Germinal center (tissue), 1 donor: ENCODE results near the gene CYP2W1.

ENCODE experiments used
- DNase-seq: peaks from one replicate; pipeline ENCODE4 v3.0.0; 2012; ENCODE audit warnings: mixed read lengths, low spot score

CYP2W1 gene

GRCh38 chr7:966291-967069 lies 16.5 kb upstream of the CYP2W1 start:
- no peak for DNase-seq

GRCh38 chr7:967361-968082 lies 15.5 kb upstream of the CYP2W1 start:
- DNase-seq = no peak

GRCh38 chr7:968205-969105 lies 14.5 kb upstream of the CYP2W1 start:
- no peak for DNase-seq

- no peak for DNase-seq
Measured at GRCh38 chr7:969403-969802, 13.6 kb upstream of the CYP2W1 start.

- no peak for DNase-seq
Measured at GRCh38 chr7:970744-971143, 12.2 kb upstream of the CYP2W1 start.

GRCh38 chr7:972110-972509 lies 10.9 kb upstream of the CYP2W1 start:
- DNase-seq = no peak

- DNase-seq = no peak
Measured at GRCh38 chr7:972676-973309, 10.2 kb upstream of the CYP2W1 start.

GRCh38 chr7:973312-973711 lies 9.7 kb upstream of the CYP2W1 start:
- DNase-seq = no peak

GRCh38 chr7:974172-974571 lies 8.8 kb upstream of the CYP2W1 start:
- no peak for DNase-seq

GRCh38 chr7:974820-975681 lies 7.9 kb upstream of the CYP2W1 start, which contains the start of gene COX19:
Gene COX19 (minus strand): TSS chr7:975549. CDS start chr7:975509, 40 bp downstream.
- DNase-seq = peak; percentile 92

GRCh38 chr7:975702-976473 lies 7.1 kb upstream of the CYP2W1 start:
- DNase-seq = no peak

- DNase-seq = no peak
Measured at GRCh38 chr7:976901-977325, 6.1 kb upstream of the CYP2W1 start.

GRCh38 chr7:977326-978048 lies 5.5 kb upstream of the CYP2W1 start:
- DNase-seq = no peak

GRCh38 chr7:978049-978346 lies 5.0 kb upstream of the CYP2W1 start:
- DNase-seq = no peak

- no peak for DNase-seq
Measured at GRCh38 chr7:978416-979091, 4.4 kb upstream of the CYP2W1 start.

- no peak for DNase-seq
Measured at GRCh38 chr7:979151-979550, 3.8 kb upstream of the CYP2W1 start.

- no peak for DNase-seq
Measured at GRCh38 chr7:979886-980571, 3.0 kb upstream of the CYP2W1 start.

GRCh38 chr7:981793-982510 lies 1.0 kb upstream of the CYP2W1 start:
- DNase-seq = no peak
